C4-2B (cell line): Measurements from ENCODE around the gene STK32C.

Experiments used
- ZFX ChIP-seq: fragments of 450-650 bp; IDR thresholded peaks from 2 replicates; pipeline ENCODE4 v1.6.1; 2017
- TF ChIP-seq, protein P1 (sequence below): fragments of 450-650 bp; conservative IDR thresholded peaks from 2 replicates; pipeline ENCODE4 v1.5.1; 2017; ENCODE audit warnings: mild to moderate bottlenecking

DNA sequence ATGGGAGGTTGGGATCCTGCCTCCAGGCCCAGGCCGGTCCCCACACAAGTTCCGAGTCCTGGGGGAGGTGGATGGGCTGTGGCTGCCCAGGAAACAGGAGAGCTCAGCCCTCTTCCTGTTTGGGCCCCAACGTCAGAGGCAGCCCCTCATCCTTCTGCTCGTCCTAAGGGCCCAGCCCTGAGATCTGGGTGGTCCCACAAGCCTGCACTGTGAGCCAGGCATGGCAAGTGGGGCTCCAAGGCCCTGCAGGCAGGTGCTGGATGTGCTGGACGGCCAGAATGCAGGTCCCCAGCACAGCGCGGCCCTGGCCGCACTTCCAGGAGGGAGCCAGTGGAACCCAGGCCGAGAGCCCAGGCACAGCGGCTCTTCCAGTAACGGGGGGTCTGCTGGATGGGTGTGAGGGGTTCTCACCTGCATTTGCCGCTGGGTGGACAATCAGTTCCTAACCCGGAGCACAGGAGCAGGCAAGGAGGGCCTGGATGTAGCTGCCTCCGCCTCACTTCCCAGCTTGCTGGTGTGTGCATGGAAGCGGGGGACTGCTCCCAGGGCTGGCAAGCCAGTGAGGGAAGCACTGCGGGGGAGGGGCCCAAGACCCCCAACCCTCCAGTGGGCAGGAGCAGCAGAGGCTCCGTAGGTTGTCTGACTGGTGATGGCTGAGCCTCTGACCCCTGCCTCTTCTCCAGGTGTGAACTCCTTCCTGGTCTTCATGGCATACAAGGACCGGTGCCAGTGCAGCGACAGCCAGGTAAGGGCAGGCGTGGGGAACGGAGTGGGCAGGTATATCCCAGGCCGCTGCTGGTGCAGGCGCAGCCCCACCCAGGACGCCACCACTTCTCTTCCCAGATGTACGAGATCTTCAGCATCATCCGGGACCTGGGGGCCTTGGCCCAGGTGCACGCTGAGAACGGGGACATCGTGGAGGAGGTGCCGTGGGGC, 111.3 kb downstream of the STK32C start:
- TF ChIP-seq, protein P1, sequence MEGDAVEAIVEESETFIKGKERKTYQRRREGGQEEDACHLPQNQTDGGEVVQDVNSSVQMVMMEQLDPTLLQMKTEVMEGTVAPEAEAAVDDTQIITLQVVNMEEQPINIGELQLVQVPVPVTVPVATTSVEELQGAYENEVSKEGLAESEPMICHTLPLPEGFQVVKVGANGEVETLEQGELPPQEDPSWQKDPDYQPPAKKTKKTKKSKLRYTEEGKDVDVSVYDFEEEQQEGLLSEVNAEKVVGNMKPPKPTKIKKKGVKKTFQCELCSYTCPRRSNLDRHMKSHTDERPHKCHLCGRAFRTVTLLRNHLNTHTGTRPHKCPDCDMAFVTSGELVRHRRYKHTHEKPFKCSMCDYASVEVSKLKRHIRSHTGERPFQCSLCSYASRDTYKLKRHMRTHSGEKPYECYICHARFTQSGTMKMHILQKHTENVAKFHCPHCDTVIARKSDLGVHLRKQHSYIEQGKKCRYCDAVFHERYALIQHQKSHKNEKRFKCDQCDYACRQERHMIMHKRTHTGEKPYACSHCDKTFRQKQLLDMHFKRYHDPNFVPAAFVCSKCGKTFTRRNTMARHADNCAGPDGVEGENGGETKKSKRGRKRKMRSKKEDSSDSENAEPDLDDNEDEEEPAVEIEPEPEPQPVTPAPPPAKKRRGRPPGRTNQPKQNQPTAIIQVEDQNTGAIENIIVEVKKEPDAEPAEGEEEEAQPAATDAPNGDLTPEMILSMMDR: no peak
- TF ChIP-seq ZFX: no peak
